DND-41 (cell line): ENCODE data around the gene SULT2B1.

Experiments
- CTCF ChIP-seq: IDR thresholded peaks from 2 replicates; pipeline ENCODE4 v1.5.1; 2012; ENCODE audit warnings: borderline replicate concordance, low read length, moderate library complexity, mild to moderate bottlenecking; ENCODE audit not compliant: poor library complexity, severe bottlenecking; ENCODE audit errors: extremely low read depth
- EZH2 ChIP-seq: IDR thresholded peaks from 3 replicates; pipeline ENCODE4 v1.6.1; 2012; ENCODE audit warnings: borderline replicate concordance, low read depth, mild to moderate bottlenecking, moderate library complexity, low read length, inconsistent platforms; ENCODE audit not compliant: severe bottlenecking

GRCh38 chr19:48624791-48625723 lies 73.1 kb downstream of the SULT2B1 start:
- no peak for TF ChIP-seq EZH2
- no peak for TF ChIP-seq CTCF
